AG09309 (cell line): ENCODE data around the gene DNALI1.

ENCODE experiments used
- DNase-seq: peaks from one replicate; pipeline ENCODE4 v3.0.0-alpha.2; 2010; ENCODE audit warnings: low read depth
- H3K4me3 ChIP-seq: 2 replicates; pipeline ENCODE4 v1.5.1; 2011; ENCODE audit warnings: mild to moderate bottlenecking, low read depth, low read length, moderate library complexity; ENCODE audit not compliant: control insufficient read depth
- TF ChIP-seq, protein P1 (sequence below): IDR thresholded peaks from 2 replicates; pipeline ENCODE4 v1.5.1; 2011; ENCODE audit warnings: mild to moderate bottlenecking, low read depth, low read length, inconsistent platforms; ENCODE audit not compliant: insufficient read depth, control insufficient read depth; ENCODE audit errors: missing control alignments

Gene DNALI1

DNA sequence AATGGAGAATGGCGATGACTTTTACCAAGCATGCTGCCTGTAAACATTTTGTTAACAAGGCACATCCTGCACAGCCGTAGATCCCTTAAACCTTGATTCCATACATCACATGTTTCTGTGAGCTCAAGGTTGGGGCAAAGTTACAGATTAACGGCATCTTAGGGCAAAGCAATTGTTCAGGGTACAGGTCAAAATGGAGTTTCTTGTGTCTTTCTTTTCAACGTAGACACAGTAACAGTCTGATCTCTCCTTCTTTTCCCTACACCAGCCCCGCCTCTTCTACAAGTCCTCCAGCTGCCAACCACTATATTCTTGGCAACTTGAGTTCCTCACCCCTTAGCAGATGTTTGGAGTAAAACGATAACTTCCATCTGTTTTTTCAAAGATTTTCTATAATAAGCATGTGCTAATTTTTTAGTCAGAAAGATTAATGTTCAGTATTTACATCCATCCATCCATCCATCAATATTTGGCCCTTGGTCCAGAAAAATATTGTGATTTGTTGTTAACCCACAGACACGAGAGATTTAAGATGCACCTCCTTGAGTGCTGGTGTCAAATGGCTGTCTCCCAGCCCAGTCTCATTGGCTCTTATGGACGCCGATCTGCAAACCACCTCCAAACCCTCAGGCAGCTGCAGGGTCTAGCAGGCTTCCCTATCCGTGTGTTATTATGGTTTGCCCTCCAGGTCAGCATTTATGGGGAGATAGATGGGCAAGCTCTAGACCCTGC is 3.8 kb downstream of the DNALI1 start:
- no peak overlapping the region for H3K4me3 ChIP-seq
- DNase-seq = no peak
- TF ChIP-seq, protein P1, sequence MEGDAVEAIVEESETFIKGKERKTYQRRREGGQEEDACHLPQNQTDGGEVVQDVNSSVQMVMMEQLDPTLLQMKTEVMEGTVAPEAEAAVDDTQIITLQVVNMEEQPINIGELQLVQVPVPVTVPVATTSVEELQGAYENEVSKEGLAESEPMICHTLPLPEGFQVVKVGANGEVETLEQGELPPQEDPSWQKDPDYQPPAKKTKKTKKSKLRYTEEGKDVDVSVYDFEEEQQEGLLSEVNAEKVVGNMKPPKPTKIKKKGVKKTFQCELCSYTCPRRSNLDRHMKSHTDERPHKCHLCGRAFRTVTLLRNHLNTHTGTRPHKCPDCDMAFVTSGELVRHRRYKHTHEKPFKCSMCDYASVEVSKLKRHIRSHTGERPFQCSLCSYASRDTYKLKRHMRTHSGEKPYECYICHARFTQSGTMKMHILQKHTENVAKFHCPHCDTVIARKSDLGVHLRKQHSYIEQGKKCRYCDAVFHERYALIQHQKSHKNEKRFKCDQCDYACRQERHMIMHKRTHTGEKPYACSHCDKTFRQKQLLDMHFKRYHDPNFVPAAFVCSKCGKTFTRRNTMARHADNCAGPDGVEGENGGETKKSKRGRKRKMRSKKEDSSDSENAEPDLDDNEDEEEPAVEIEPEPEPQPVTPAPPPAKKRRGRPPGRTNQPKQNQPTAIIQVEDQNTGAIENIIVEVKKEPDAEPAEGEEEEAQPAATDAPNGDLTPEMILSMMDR = no peak

DNA sequence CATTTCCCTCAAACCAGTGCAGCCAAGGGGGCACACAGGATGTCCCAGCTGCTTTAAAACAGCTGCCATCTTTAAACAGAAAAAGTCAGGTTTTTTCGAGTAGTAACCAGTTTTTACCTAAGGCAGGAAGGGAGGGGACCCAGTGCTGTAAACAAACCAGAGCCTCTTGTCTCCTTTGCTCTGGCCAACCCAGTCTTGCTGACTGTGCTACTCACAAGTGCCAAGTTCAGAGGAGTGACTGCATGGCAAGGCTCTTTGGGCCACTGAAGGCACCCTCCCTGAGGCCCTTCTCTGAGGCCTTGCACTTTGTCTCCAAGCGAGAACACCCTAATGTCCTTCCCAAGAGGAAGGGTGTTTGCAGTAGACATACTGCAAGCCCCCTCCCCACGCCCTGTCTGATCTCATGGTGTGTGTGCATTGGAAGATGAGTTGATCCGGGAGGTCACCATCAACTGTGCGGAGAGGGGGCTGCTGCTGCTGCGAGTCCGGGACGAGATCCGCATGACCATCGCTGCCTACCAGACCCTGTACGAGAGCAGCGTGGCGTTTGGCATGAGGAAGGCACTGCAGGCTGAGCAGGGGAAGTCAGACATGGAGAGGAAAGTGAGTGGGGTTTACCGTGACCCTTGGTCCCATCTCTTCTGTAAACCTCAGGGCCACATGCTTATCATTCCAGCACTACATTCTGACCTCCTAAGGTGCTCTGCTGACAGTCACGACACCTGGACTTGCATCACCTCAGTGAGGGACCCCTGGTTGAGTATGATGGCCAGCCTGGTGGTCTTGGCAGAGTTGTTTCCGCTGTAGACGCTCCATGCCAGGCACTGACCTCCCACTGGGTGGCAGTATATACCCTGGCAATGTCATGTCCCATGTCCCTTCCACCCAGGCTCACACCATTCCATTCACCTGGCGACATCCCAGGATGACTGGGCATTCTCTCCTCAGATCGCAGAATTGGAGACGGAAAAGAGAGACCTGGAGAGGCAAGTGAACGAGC is 4.7 kb downstream of the DNALI1 start:
- no peak for DNase-seq
- no peak overlapping the region for H3K4me3 ChIP-seq
- TF ChIP-seq, protein P1 = peak; percentile 72

DNA sequence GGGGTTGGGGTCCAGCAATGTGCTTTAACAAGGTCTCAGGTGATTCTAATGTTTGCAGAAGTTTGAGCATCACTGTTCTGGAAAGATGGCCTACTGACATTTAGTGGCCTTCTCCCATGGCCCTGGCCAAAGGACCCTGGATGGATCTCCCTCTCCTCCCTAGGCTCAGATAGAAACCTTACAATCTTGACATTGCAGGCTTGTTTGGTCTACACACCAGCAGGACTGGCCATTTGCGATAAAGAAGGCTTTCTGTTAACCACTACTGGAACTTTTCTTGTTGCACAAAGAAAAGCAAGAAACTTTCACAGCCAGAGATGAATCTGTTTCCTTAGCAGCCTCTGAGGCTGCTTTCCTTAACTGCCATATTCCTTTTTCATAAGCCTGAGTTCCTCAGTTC is 6.2 kb downstream of the DNALI1 start:
- DNase-seq = no peak
- no peak overlapping the region for H3K4me3 ChIP-seq
- TF ChIP-seq, protein P1 = no peak

DNA sequence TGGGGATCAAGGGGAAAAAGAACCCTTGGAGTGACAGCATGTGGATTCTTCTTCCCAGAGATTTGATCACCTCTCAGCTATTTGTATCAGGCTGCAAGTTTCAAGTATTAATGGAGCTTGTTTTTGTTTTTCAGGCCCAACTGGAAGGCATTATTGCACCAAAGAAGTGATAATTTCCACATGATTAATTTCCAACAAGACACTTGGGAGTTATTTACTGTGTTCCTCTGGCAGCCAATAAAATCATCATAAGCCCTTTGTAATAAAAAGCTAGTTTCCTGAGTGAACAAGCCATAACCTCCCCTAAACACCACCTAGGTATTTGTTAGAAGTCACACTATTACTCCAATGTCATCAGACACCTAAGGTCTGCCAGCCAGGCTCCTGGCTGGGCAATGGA is 8.2 kb downstream of the DNALI1 start:
- TF ChIP-seq, protein P1 = no peak
- no peak for DNase-seq
- H3K4me3 ChIP-seq = no peak overlapping the region

DNA sequence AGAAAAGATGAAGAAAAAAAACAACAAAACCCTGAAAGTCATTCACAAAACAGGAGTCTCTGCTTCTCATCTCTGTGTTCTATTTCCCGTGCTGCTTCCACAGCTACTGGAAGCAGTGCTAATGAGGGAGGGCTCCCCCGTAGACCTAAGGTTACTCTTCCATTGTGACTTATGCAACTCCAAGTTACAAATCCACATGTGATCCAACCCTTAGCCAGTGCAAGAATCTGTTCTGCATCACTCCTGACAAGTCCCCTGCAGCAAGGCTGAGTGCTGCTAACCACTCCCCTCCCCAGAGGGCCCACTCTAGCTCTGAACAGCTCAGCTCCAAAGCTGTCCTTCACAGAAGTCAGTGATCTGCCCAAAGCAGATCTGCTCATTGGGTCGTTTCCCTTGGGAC is 10.3 kb downstream of the DNALI1 start:
- no peak overlapping the region for H3K4me3 ChIP-seq
- TF ChIP-seq, protein P1 = no peak
- no peak for DNase-seq

DNA sequence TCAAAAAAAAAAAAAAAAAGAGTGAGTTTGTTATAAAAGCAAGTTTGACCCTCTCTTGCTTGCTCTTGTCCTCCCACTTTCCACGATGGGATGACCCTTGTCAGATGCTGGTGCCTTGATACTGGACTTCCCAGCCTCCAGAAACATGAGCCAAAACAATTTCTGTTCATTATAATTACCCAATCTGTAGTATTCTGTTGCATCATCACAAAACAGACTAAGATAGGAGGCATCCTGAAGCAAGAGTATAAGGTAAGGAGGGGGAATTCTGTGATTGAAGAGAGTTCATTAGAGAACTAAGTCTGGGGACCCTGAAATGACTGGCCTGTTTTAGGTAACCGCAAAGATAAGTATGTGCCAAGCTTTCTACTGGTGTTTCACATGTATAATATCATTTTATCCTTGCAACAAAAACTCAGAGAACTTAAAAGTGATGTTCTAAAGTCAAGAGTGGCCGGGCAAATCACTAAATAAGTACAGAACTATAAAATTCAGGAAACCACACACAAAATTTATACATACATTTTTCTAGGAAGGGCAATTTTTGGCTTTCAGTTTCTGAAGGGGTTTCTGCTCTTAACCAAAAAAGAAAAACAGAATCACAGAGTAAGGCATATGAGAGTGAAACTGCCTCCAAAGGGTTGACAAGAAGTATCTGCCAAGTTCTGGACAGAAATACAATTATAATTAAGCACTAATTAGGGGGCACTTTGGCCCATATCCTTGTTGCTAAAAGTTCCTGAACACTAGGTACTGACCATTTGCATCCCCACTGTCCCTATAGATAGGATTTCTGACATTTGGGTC is 14.0 kb downstream of the DNALI1 start:
- no peak for DNase-seq
- TF ChIP-seq, protein P1 = no peak
- H3K4me3 ChIP-seq = no peak overlapping the region
